ENCODE measurements around the gene MAP7.
"Not testable (repeated sequence)": the region's sequence is repeated elsewhere in the genome, so short reads cannot be mapped to it uniquely, and the experiment has no call there.

The MAP7 gene

GRCh38 chr6:136445063-136445462 lies 105.2 kb downstream of the MAP7 start:
- peaks cover 4% of the 10 kb centered on the region for H3K4me1 Mint-ChIP-seq (ENCODE audit: low read depth)
- no peak overlapping the region for H3K27ac Mint-ChIP-seq
- intact Hi-C loops (cut with micrococcal nuclease) = no loop called here
- no peaks in the 10 kb centered on the region for H3K27me3 Mint-ChIP-seq
- H3K9me3 Mint-ChIP-seq = no peaks in the 10 kb centered on the region
- no peaks in the 10 kb centered on the region for H3K36me3 Mint-ChIP-seq (ENCODE audit: low read depth)
- H3K4me3 Mint-ChIP-seq = no peak overlapping the region

- Mint-ChIP-seq H3K9me3 (no peaks in the 10 kb centered on the region), H3K4me1 (ENCODE audit: low read depth) (peaks cover 13% of the 10 kb centered on the region), H3K36me3 (ENCODE audit: low read depth) (no peaks in the 10 kb centered on the region), H3K27me3 (no peaks in the 10 kb centered on the region), H3K4me3 (no peak overlapping the region), H3K27ac (no peak overlapping the region)
- intact Hi-C loops (cut with micrococcal nuclease) = no loop called here
Measured at GRCh38 chr6:136440203-136440602, 110.0 kb downstream of the MAP7 start.

- no peak overlapping the region for H3K27ac Mint-ChIP-seq
- no peaks in the 10 kb centered on the region for H3K36me3 Mint-ChIP-seq (ENCODE audit: low read depth)
- peaks cover 13% of the 10 kb centered on the region for H3K4me1 Mint-ChIP-seq (ENCODE audit: low read depth)
Measured at GRCh38 chr6:136439514-136440190, 110.6 kb downstream of the MAP7 start.

GRCh38 chr6:136438441-136438840 lies 111.8 kb downstream of the MAP7 start:
- intact Hi-C loops (cut with micrococcal nuclease) = no loop called here
- H3K36me3 Mint-ChIP-seq (ENCODE audit: low read depth) = no peaks in the 10 kb centered on the region
- no peaks in the 10 kb centered on the region for H3K27me3 Mint-ChIP-seq
- no peaks in the 10 kb centered on the region for H3K9me3 Mint-ChIP-seq
- peaks cover 13% of the 10 kb centered on the region for H3K4me1 Mint-ChIP-seq (ENCODE audit: low read depth)
- H3K4me3 Mint-ChIP-seq = no peak overlapping the region
- no peak overlapping the region for H3K27ac Mint-ChIP-seq

More at GRCh38 chr6:136439514-136440190, 110.6 kb downstream of the MAP7 start:
- no peaks in the 10 kb centered on the region for H3K27me3 Mint-ChIP-seq
- no peak overlapping the region for H3K4me3 Mint-ChIP-seq
- H3K9me3 Mint-ChIP-seq = no peaks in the 10 kb centered on the region
- intact Hi-C loops (cut with micrococcal nuclease) = no loop called here

- Mint-ChIP-seq H3K36me3 (ENCODE audit: low read depth) (no peaks in the 10 kb centered on the region), H3K4me3 (no peak overlapping the region), H3K27ac (no peak overlapping the region), H3K9me3 (no peaks in the 10 kb centered on the region), H3K4me1 (ENCODE audit: low read depth) (peaks cover 13% of the 10 kb centered on the region), H3K27me3 (no peaks in the 10 kb centered on the region)
- intact Hi-C loops (cut with micrococcal nuclease) = no loop called here
Measured at GRCh38 chr6:136437246-136437645, 113.0 kb downstream of the MAP7 start.

- no peaks in the 10 kb centered on the region for H3K9me3 Mint-ChIP-seq
- no peak overlapping the region for H3K27ac Mint-ChIP-seq
- H3K4me1 Mint-ChIP-seq (ENCODE audit: low read depth) = peaks cover 9% of the 10 kb centered on the region
- intact Hi-C loops (cut with micrococcal nuclease) = no loop called here
- no peaks in the 10 kb centered on the region for H3K36me3 Mint-ChIP-seq (ENCODE audit: low read depth)
- H3K4me3 Mint-ChIP-seq = no peak overlapping the region
- H3K27me3 Mint-ChIP-seq = no peaks in the 10 kb centered on the region
Measured at GRCh38 chr6:136435101-136435500, 115.1 kb downstream of the MAP7 start.

GRCh38 chr6:136431306-136431705 lies 118.9 kb downstream of the MAP7 start:
- intact Hi-C loops (cut with micrococcal nuclease); H3K4me3 Mint-ChIP-seq; H3K9me3 Mint-ChIP-seq; H3K27ac Mint-ChIP-seq; H3K27me3 Mint-ChIP-seq; H3K36me3 Mint-ChIP-seq (ENCODE audit: low read depth): not testable (repeated sequence)
- peaks cover 10% of the 10 kb centered on the region for H3K4me1 Mint-ChIP-seq (ENCODE audit: low read depth)

GRCh38 chr6:136429264-136430065 lies 120.8 kb downstream of the MAP7 start:
- no peaks in the 10 kb centered on the region for H3K27me3 Mint-ChIP-seq
- H3K27ac Mint-ChIP-seq = no peak overlapping the region
- H3K9me3 Mint-ChIP-seq = no peaks in the 10 kb centered on the region
- intact Hi-C loops (cut with micrococcal nuclease) = no loop called here
- H3K4me1 Mint-ChIP-seq (ENCODE audit: low read depth) = peaks cover 11% of the 10 kb centered on the region
- H3K4me3 Mint-ChIP-seq = no peak overlapping the region
- H3K36me3 Mint-ChIP-seq (ENCODE audit: low read depth) = no peaks in the 10 kb centered on the region

GRCh38 chr6:136427378-136427717 lies 122.9 kb downstream of the MAP7 start:
- Mint-ChIP-seq H3K27ac (no peak overlapping the region), H3K36me3 (ENCODE audit: low read depth) (no peaks in the 10 kb centered on the region), H3K9me3 (no peaks in the 10 kb centered on the region), H3K4me1 (ENCODE audit: low read depth) (peaks cover 11% of the 10 kb centered on the region), H3K27me3 (no peaks in the 10 kb centered on the region), H3K4me3 (no peak overlapping the region)
- intact Hi-C loops (cut with micrococcal nuclease) = no loop called here

- H3K4me3 Mint-ChIP-seq = no peak overlapping the region
- no peak overlapping the region for H3K27ac Mint-ChIP-seq
- no peaks in the 10 kb centered on the region for H3K36me3 Mint-ChIP-seq (ENCODE audit: low read depth)
- intact Hi-C loops (cut with micrococcal nuclease) = no loop called here
- no peaks in the 10 kb centered on the region for H3K27me3 Mint-ChIP-seq
- peaks cover 11% of the 10 kb centered on the region for H3K4me1 Mint-ChIP-seq (ENCODE audit: low read depth)
- no peaks in the 10 kb centered on the region for H3K9me3 Mint-ChIP-seq
Measured at GRCh38 chr6:136426627-136427377, 123.4 kb downstream of the MAP7 start.

- intact Hi-C loops (cut with micrococcal nuclease) = no loop called here
- no peaks in the 10 kb centered on the region for H3K27me3 Mint-ChIP-seq
- H3K4me3 Mint-ChIP-seq = no peak overlapping the region
Measured at GRCh38 chr6:136425793-136426192, 124.4 kb downstream of the MAP7 start.

GRCh38 chr6:136424901-136425300 lies 125.3 kb downstream of the MAP7 start:
- Mint-ChIP-seq H3K9me3 (no peaks in the 10 kb centered on the region), H3K4me1 (ENCODE audit: low read depth) (peaks cover 11% of the 10 kb centered on the region), H3K27me3 (no peaks in the 10 kb centered on the region), H3K36me3 (ENCODE audit: low read depth) (no peaks in the 10 kb centered on the region), H3K27ac (no peak overlapping the region), H3K4me3 (no peak overlapping the region)
- intact Hi-C loops (cut with micrococcal nuclease) = no loop called here

More at GRCh38 chr6:136425793-136426192, 124.4 kb downstream of the MAP7 start:
- Mint-ChIP-seq H3K36me3 (ENCODE audit: low read depth) (no peaks in the 10 kb centered on the region), H3K9me3 (no peaks in the 10 kb centered on the region), H3K27ac (no peak overlapping the region), H3K4me1 (ENCODE audit: low read depth) (peaks cover 11% of the 10 kb centered on the region)

GRCh38 chr6:136424450-136424849 lies 125.8 kb downstream of the MAP7 start:
- intact Hi-C loops (cut with micrococcal nuclease) = no loop called here
- no peaks in the 10 kb centered on the region for H3K36me3 Mint-ChIP-seq (ENCODE audit: low read depth)
- no peak overlapping the region for H3K27ac Mint-ChIP-seq
- H3K9me3 Mint-ChIP-seq = no peaks in the 10 kb centered on the region
- no peaks in the 10 kb centered on the region for H3K27me3 Mint-ChIP-seq
- peaks cover 11% of the 10 kb centered on the region for H3K4me1 Mint-ChIP-seq (ENCODE audit: low read depth)
- H3K4me3 Mint-ChIP-seq = no peak overlapping the region

- Mint-ChIP-seq H3K27me3 (no peaks in the 10 kb centered on the region), H3K4me3 (no peak overlapping the region), H3K9me3 (no peaks in the 10 kb centered on the region), H3K27ac (no peak overlapping the region), H3K4me1 (ENCODE audit: low read depth) (peaks cover 4% of the 10 kb centered on the region), H3K36me3 (ENCODE audit: low read depth) (no peaks in the 10 kb centered on the region)
- intact Hi-C loops (cut with micrococcal nuclease) = no loop called here
Measured at GRCh38 chr6:136421537-136422158, 128.6 kb downstream of the MAP7 start.
